GM19099 (cell line): ENCODE measurements around the gene PDZD7.

Experiments used
- POLR2A ChIP-seq: IDR thresholded peaks from 3 replicates; pipeline ENCODE4 v1.6.1; 2011; ENCODE audit warnings: low read depth; ENCODE audit not compliant: insufficient read length; ENCODE audit errors: extremely low read depth

Gene PDZD7

GRCh38 chr10:101020427-101021075, 10.4 kb downstream of the PDZD7 start:
- TF ChIP-seq POLR2A = no peak

- no peak for TF ChIP-seq POLR2A
Observed at GRCh38 chr10:101019440-101019703, 11.6 kb downstream of the PDZD7 start.

- TF ChIP-seq POLR2A = no peak
Observed at GRCh38 chr10:101018600-101019439, 12.1 kb downstream of the PDZD7 start.

- no peak for TF ChIP-seq POLR2A
Observed at GRCh38 chr10:101018118-101018599, 12.8 kb downstream of the PDZD7 start.

- TF ChIP-seq POLR2A = no peak
Observed at GRCh38 chr10:101016814-101017213, 14.1 kb downstream of the PDZD7 start.

- TF ChIP-seq POLR2A = no peak
Observed at GRCh38 chr10:101015582-101015973, 15.4 kb downstream of the PDZD7 start.

GRCh38 chr10:101014966-101015581, 15.9 kb downstream of the PDZD7 start:
- no peak for TF ChIP-seq POLR2A

- no peak for TF ChIP-seq POLR2A
Observed at GRCh38 chr10:101014230-101014884, 16.6 kb downstream of the PDZD7 start.

GRCh38 chr10:101013365-101013825, 17.5 kb downstream of the PDZD7 start:
- no peak for TF ChIP-seq POLR2A

GRCh38 chr10:101012525-101013364, 18.2 kb downstream of the PDZD7 start:
- TF ChIP-seq POLR2A = no peak

- no peak for TF ChIP-seq POLR2A
Observed at GRCh38 chr10:101011517-101012423, 19.2 kb downstream of the PDZD7 start.

GRCh38 chr10:101010329-101010728, 20.6 kb downstream of the PDZD7 start:
- TF ChIP-seq POLR2A = no peak

- no peak for TF ChIP-seq POLR2A
Observed at GRCh38 chr10:101008823-101009423, 22.0 kb downstream of the PDZD7 start.
